Embryonic facial prominence (tissue), 1 donor: ENCODE measurements around the gene ZBED4.

Source experiments
- DNase-seq: peaks from one replicate; pipeline ENCODE4 v3.0.0-alpha.2; 2016; ENCODE audit errors: extremely low spot score

Gene ZBED4

GRCh38 chr22:49825944-49826602, 27.6 kb upstream of the ZBED4 start:
- DNase-seq, result no peak

GRCh38 chr22:49826603-49827270, 26.9 kb upstream of the ZBED4 start:
- no peak for DNase-seq

GRCh38 chr22:49827271-49827852, 26.3 kb upstream of the ZBED4 start:
- peak; percentile 61 for DNase-seq

GRCh38 chr22:49827853-49828598, 25.6 kb upstream of the ZBED4 start, which contains the start of gene BRD1:
BRD1 (minus strand) TSS chr22:49827873; CDS start chr22:49824317, 3,556 bp downstream.
- DNase-seq, result no peak

GRCh38 chr22:49828599-49828965, 25.1 kb upstream of the ZBED4 start:
- no peak for DNase-seq

- DNase-seq, result no peak
These were observed 24.4 kb upstream of the ZBED4 start for GRCh38 chr22:49829044-49829853.

GRCh38 chr22:49833340-49834007, 20.2 kb upstream of the ZBED4 start:
- no peak for DNase-seq

- DNase-seq, result no peak
These were observed 14.6 kb upstream of the ZBED4 start for GRCh38 chr22:49838771-49839717.

GRCh38 chr22:49845241-49845640, 8.4 kb upstream of the ZBED4 start:
- no peak for DNase-seq

GRCh38 chr22:49845666-49846459, 7.8 kb upstream of the ZBED4 start:
- DNase-seq, result no peak

- no peak for DNase-seq
These were observed 5.6 kb upstream of the ZBED4 start for GRCh38 chr22:49847751-49848689.

GRCh38 chr22:49848690-49849160, 4.9 kb upstream of the ZBED4 start:
- DNase-seq, result no peak

GRCh38 chr22:49849161-49850020, 4.3 kb upstream of the ZBED4 start:
- no peak for DNase-seq

GRCh38 chr22:49850021-49850911, 3.4 kb upstream of the ZBED4 start:
- no peak for DNase-seq

GRCh38 chr22:49850959-49851802, 2.5 kb upstream of the ZBED4 start:
- no peak for DNase-seq
